ENCODE data around the gene HMGN3.

Gene HMGN3

GRCh38 chr6:79232696-79233462 lies 1.6 kb downstream of the HMGN3 start:
- no peak for DNase-seq (ENCODE audit: low read depth in 2 of 2)

DNA sequence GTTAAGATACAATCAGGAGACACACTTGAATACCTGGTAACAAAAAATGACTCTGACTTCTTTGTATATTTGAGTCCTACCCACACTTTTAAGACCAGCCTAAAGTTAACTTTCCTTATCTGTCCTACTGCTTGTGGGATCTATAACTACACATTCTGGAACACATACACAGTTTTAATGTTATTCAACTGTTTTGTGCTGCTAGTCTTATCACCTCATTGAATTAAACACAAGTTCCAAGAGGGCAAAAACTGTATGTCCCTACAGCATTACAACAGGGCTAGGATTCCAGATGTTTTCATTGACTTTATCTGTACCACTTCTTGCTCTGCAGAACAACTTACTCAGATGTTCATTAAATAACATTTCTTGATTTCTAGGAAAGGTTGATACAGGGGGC lies 2.8 kb downstream of the HMGN3 start:
- DNase-seq (ENCODE audit: low read depth in 2 of 2), result no peak

GRCh38 chr6:79231101-79231500 lies 3.4 kb downstream of the HMGN3 start:
- DNase-seq (ENCODE audit: low read depth in 2 of 2), result no peak

- DNase-seq (ENCODE audit: low read depth in 2 of 2), result no peak
Observed at GRCh38 chr6:79230149-79230548, 4.3 kb downstream of the HMGN3 start.

DNA sequence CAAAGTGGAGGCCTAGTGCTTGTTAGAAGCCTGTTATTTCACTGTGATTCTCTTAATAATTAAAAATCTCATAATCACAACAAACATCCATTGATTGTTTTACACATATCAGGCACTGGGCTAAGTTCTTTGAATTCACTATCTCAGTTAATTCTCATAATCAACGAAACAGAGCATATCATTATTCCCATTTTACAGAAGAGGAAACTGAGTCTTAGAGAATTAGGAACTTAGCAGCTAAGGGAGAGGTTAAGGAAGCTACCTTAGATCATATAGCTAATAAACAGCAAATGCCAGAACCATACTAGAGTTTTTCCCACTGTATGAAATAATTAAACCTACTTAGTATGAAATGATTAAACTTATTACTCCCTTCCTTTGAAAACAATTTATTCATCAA lies 7.0 kb downstream of the HMGN3 start:
- DNase-seq (ENCODE audit: low read depth in 2 of 2), result no peak

DNA sequence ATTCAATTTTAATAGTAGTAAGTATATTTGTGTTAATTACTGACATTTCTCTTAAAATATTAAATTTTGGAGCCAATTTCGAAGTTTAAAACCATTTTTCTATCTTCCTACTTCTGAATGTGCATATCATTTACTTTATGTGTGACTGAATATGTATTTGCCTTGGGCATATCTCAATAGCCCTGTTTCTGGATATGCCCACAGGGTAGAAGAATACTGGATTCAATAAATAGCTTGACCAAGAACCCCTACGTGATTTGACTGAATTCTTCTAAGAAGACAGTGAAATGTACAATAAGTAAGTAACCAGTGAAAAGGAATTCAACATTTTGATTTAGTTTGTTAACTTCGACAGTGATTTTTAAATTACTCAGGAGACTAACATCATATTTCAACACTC lies 7.8 kb downstream of the HMGN3 start:
- no peak for DNase-seq (ENCODE audit: low read depth in 2 of 2)

DNA sequence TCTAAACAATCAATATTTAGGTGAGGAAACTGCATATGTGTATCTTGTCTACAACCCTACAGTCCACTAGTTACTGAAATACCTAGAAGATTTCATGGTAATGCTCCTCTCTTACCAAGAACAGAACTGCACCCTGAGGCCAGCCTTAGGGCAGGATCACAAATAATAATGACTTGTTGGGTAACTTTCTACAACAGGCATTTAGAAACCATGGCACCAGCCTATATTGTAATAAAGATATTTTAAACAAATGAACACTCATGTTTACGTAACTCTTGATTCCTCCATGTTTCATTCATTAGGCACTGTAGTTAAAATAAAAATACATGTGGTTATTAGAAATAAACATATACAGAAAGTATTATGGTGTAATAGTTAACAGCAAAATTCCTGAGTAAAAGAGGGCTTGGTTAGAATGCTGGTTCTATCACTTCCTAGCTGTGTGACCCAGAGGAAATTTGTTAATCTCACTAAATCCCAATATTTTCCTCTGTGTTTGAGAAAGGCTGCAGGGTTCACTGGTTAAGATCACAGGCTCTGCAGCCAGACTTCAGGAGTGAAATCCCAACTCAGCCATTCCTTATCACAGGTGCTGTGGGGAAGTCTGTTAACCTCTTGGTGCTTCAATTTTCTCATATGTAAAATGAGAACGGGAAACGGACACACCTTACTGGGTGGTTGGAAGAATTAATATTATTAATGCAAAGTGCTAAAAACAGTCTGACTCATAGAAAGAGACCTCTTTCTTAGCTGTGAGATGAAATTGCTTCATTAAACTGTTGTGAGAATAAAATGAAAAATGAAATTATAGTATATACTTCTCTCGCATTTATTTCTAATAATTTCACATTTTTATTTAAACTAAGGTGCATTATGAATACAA lies 8.5 kb downstream of the HMGN3 start:
- DNase-seq (ENCODE audit: low read depth in 2 of 2), result no peak

DNA sequence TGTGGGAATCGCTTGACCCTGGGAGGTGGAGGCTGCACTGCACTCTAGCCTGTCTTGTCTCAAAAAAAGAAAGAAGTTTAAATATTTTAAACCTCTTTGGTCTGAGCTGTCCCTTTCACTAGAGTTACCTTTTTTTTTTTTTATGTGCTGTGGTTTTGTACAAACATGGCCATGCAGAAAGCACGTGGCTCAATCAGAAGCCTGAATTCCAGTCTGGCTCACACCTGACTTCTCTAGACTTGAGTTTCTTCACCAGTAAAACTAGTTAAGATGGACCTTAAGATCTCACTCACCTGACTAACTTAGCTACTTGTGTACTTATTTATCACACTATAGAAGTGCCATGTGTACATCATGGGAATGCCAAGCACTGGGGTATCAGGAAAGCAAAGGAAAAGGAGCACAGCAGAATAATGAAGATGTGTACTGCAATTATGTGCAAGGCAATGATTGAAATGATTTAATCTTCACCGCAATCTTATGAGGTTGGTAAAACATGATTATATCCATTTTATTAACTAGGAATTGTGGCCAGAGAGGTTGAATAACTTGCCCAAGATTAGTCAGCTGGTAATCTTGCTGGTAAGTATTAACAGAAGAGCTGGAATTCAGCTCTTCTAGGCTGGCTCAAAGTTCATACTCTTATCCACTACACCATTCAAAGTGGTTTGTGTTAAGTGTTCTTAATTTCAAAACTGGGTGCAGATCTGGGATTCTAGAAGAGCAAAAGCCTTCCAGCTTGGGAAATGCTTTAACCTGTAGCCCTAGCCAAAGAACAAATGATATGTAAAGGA lies 10.7 kb downstream of the HMGN3 start:
- DNase-seq (ENCODE audit: low read depth in 2 of 2), result no peak

GRCh38 chr6:79215213-79215824 lies 19.2 kb downstream of the HMGN3 start:
- no peak for DNase-seq (ENCODE audit: low read depth in 2 of 2)

DNA sequence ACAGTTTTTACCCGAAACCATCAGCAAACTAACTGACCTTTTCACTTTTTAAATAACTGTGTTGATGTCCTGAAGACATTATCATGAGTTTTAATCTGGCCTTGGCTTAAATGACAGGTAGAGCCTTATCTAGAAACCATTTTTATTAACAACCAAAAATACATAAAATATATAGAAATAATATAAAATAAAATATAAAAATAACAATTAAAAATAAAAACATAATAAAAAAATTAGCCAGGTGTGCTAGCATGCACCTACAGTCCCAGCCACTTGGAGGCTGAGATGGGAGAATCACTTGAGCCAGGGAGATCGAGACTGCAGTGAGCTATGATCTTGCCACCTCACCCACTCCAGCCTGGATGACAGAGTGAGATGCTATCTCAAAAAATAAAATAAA lies 21.6 kb downstream of the HMGN3 start:
- DNase-seq (ENCODE audit: low read depth in 2 of 2), result no peak

DNA sequence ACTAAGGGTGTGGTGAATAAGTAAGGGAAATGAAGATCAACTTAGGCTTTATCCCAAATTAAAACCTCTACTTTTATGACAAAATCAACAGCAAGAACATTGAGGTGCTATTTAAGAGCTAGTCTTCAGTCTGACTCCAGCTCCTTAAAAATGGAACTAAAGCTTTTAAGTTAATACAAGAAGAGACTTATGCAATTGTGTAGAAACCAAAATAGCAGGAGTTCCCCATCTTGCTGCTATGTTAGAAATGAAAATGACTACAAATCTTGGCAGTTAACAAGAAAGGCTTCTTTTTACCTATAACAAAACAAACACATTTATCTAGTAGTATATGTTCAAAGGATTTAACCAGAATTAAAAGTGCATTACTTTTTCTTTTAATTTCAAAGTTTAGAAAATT lies 25.7 kb downstream of the HMGN3 start:
- DNase-seq (ENCODE audit: low read depth in 2 of 2), result no peak

GRCh38 chr6:79203753-79204253 lies 30.7 kb downstream of the HMGN3 start:
- no peak for DNase-seq (ENCODE audit: low read depth in 2 of 2)

- no peak for DNase-seq (ENCODE audit: low read depth in 2 of 2)
Observed at GRCh38 chr6:79202556-79202955, 31.9 kb downstream of the HMGN3 start.

DNA sequence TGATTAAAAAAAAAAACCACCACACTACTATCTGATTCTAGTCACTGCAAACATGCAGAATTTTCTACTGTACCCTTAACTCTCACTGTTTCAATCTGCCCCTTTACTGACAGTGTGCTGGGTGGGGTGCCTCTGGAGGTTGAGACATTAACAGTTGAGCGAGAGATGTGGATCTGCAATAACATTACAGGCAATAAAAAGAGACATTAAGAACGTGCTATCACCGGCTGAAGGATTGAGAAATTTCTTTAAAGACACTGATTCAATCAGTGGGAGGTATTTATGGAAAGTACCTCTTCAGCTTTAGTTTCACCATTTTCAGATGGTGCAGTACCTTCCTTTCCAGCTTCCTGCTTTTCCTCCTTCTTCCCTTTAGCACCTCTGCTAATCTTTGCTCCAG lies 32.5 kb downstream of the HMGN3 start:
- DNase-seq (ENCODE audit: low read depth in 2 of 2), result no peak

DNA sequence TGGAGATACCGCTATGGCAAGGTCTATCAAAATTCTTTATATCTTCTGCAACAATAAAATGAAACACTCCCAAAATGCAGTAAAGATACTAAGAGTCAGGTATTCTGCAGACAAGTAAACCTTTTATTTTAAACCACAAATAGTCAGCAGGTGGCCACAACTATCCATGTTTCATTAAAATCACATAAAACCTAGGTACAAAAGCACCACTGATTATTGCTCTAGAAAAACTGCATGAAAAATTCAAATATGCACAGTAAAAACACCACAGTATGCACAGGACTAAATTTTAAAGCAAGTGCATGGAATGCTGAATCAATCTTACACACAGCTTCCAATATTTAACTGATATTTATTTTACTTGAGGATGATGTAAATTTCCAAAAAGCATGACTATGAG lies 33.3 kb downstream of the HMGN3 start:
- DNase-seq (ENCODE audit: low read depth in 2 of 2), result no peak

DNA sequence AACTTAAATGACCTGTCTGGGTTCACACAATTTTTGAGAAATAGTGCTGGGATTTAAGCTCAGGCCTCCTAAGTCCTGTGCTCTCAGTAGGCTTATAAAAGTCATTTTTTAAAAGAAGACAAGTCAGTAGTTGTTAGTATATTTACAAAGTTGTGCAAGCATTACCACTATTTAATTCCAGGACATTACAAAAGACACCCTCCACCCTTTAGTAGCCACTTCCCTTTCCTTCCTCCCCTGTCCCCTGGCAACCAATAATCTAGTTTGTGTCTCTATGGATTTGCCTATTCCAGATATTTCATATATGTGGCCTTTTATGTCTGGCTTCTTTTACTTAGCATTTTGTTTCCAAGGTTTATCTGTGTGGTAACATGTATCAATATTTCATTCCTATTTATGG lies 37.6 kb downstream of the HMGN3 start:
- no peak for DNase-seq (ENCODE audit: low read depth in 2 of 2)

DNA sequence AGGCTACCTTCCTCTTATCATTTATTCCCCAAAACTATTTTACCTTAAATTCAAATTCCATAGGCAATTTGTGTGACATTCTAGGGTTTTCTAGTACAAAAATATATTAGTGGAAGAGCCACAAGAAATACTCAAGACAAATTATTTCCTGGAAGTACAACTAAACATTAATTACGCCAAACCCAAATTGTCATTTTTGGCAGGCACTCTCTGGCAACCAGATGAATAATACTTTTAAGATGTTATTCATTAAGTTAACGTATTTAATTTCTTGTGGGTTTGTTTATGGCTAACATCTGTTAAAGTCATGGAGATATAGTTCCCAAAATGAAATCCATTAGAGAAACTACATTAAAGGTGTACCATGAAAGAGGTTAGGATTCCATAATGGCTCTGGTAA lies 40.5 kb downstream of the HMGN3 start:
- peak; percentile 20 to 21 for DNase-seq (ENCODE audit: low read depth in 2 of 2)

GRCh38 chr6:79189760-79190350 lies 44.6 kb downstream of the HMGN3 start:
- DNase-seq (ENCODE audit: low read depth in 2 of 2), result no peak

- DNase-seq (ENCODE audit: low read depth in 2 of 2), result no peak
Observed at GRCh38 chr6:79188885-79189480, 45.5 kb downstream of the HMGN3 start.

- DNase-seq (ENCODE audit: low read depth in 2 of 2), result no peak
Observed at GRCh38 chr6:79188107-79188506, 46.4 kb downstream of the HMGN3 start.

- no peak for DNase-seq (ENCODE audit: low read depth in 2 of 2)
Observed at GRCh38 chr6:79186564-79186963, 47.9 kb downstream of the HMGN3 start.

All from fibroblast of skin of left quadriceps (primary cell).